Gastrocnemius medialis (tissue), 4 donors: Measurements from ENCODE around the gene ITIH2.

Experiments
- POLR2A ChIP-seq, 2 donors: fragments of 450-650 bp; IDR thresholded peaks; one replicate each; pipeline ENCODE4 v1.6.1; 2017; ENCODE audit warnings: antibody characterized with exemption in 2 of 2, mild to moderate bottlenecking in 2 of 2, moderate library complexity in 2 of 2
- TF ChIP-seq, protein P1 (sequence below), 5 experiments: fragments of 450-650 bp in 3 of 5; fragments of 200-600 bp in 2 of 5; sonication (generic) in 2 of 5; IDR thresholded peaks in 4 of 5; conservative IDR thresholded peaks in 1 of 5; 1 replicate in 4 of 5; 2 replicates in 1 of 5; pipeline ENCODE4 v1.5.1; 2016 to 2019; ENCODE audit warnings: antibody characterized with exemption in 5 of 5, mild to moderate bottlenecking in 3 of 5, moderate library complexity in 3 of 5

- TF ChIP-seq, protein P1, sequence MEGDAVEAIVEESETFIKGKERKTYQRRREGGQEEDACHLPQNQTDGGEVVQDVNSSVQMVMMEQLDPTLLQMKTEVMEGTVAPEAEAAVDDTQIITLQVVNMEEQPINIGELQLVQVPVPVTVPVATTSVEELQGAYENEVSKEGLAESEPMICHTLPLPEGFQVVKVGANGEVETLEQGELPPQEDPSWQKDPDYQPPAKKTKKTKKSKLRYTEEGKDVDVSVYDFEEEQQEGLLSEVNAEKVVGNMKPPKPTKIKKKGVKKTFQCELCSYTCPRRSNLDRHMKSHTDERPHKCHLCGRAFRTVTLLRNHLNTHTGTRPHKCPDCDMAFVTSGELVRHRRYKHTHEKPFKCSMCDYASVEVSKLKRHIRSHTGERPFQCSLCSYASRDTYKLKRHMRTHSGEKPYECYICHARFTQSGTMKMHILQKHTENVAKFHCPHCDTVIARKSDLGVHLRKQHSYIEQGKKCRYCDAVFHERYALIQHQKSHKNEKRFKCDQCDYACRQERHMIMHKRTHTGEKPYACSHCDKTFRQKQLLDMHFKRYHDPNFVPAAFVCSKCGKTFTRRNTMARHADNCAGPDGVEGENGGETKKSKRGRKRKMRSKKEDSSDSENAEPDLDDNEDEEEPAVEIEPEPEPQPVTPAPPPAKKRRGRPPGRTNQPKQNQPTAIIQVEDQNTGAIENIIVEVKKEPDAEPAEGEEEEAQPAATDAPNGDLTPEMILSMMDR (IDR thresholded peaks at IDR 0.05 in 4 of 5, conservative IDR thresholded peaks at IDR 0.05 in 1 of 5) = no peak
- no peak for TF ChIP-seq POLR2A (IDR thresholded peaks at IDR 0.05)
These were observed 17.4 kb downstream of the ITIH2 start for GRCh38 chr10:7720478-7720877.
